PC-9 (cell line): ENCODE measurements around the gene RPP40.

Experiments used
- CTCF ChIP-seq: fragments of 200-600 bp; sonication (generic); conservative IDR thresholded peaks from 2 replicates; pipeline ENCODE4 v1.6.1; 2017; ENCODE audit warnings: mixed run types, antibody characterized with exemption, mild to moderate bottlenecking, moderate library complexity
- EZH2 ChIP-seq: fragments of 200-600 bp; sonication (generic); IDR thresholded peaks from 2 replicates; pipeline ENCODE4 v1.8.0; 2017; ENCODE audit warnings: antibody characterized with exemption, low read depth

DNA sequence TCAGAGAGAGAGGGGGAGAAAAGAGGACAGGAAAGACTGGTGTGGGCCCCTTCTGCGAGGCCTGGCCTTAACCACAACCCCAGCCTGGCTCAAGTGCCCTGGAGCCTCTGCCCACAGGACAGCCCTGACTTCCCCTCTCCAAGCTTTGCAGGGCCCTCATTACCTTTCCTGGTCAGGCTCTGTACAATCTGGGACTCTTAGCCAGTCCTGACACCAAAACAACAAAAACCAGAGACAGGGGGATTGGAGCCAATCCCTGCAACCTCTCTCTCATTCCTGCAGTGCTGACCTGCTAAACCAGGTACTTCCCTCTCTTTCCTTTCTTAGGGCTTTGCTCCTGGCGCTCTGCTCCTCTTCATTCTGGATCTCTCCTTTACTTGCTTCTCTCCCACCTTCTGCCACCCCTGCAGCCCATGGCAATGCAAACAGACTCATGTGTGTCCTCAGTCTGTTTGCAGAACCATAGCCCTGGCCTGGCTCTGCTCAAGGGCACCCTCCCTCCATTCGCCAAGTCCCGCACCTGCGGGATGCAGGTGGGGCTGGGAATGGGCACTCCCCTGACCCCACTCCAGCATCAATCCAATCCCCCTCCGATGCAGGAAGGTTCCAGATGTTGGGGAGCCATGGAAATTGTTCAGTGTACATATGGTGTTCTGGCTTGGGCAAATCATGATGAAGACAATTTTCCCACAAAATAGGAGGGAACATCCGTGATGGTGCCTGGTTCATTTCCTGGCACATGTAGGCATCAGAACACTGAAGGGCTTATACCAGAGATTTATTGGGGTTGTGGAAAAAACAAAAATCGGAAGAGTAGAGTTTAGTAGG, 38.1 kb downstream of the RPP40 start:
- TF ChIP-seq CTCF (no peak), EZH2 (no peak)
